ENCODE results near the gene NMNAT3.

Gene NMNAT3

DNA sequence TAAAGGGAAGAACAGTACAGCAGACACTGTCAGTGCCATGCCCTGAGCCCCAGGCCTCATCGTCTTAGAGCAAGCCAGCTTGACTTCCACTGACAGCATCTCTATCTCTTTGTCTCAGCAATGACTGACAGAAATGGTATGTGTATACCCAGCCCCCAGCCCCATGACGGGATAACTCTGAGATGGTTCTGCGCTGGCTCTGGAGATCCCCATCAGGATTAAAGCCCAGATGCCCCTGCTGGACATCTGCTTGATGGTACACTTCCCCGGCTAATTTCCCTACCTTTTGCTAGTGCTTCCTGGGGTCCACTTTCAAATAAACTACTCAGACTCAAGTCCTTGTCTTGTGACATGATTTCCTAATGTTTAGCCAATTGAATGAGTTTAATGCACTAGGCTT lies 7.6 kb downstream of the NMNAT3 start:
- H3K4me1 ChIP-seq (ENCODE audit: insufficient read depth, low read length): peaks cover 4% of the 10 kb centered on the region
- H3K4me3 ChIP-seq (ENCODE audit: low read length): no peak overlapping the region
- H3K36me3 ChIP-seq (ENCODE audit: insufficient read depth, low read length): no peaks in the 10 kb centered on the region
- no peaks in the 10 kb centered on the region for H3K9me3 ChIP-seq (ENCODE audit: low read length)
- H2AFZ ChIP-seq (ENCODE audit: low read depth, low read length): no peak overlapping the region
- peaks cover 26% of the 10 kb centered on the region for H3K27me3 ChIP-seq (ENCODE audit: insufficient read depth, low read length)

DNA sequence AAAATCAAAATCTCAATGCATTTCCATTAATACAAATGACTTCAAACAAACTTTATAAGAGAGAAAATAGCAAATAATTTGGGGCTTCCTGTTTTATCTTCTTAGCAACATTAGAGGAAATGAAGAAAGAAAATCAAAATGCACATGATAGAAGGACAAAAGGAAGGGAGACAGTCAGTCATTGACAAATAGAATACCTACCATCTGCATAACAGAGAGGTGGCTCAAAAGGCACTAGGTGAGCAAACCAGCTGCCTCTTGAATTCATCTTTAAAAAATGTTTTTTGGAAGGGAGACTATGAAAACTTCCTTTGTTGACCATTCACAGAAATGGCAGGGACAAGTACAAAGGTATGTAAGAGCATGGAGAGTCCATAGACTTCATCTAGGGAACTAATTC lies 9.4 kb downstream of the NMNAT3 start:
- H3K27me3 ChIP-seq (ENCODE audit: insufficient read depth, low read length): peaks cover 25% of the 10 kb centered on the region
- no peaks in the 10 kb centered on the region for H3K9me3 ChIP-seq (ENCODE audit: low read length)
- no peaks in the 10 kb centered on the region for H3K36me3 ChIP-seq (ENCODE audit: insufficient read depth, low read length)
- H3K4me1 ChIP-seq (ENCODE audit: insufficient read depth, low read length): no peaks in the 10 kb centered on the region
- no peak overlapping the region for H3K4me3 ChIP-seq (ENCODE audit: low read length)
- H2AFZ ChIP-seq (ENCODE audit: low read depth, low read length): no peak overlapping the region

DNA sequence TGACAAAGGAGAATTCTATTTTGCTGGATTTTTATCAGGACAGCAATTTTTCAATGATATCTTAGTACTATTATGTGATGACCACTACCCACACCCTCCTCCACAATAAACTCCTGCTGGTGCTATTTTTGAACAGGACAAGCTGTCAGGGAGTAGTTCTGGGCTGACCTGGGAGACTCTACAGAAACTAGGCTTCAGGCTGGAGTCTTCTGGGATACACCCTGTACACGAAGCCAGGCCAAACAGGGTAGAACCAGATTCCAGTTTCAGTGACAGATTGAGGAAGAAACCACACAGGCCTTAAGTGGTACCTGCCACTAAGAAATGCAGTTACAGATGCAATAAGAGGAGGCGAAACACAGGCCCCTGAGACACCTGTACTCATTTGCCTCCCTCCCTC lies 12.8 kb downstream of the NMNAT3 start:
- Histone ChIP-seq H3K27me3 (ENCODE audit: insufficient read depth, low read length) (peaks cover 6% of the 10 kb centered on the region), H3K4me3 (ENCODE audit: low read length) (no peak overlapping the region), H3K4me1 (ENCODE audit: insufficient read depth, low read length) (no peaks in the 10 kb centered on the region), H3K9me3 (ENCODE audit: low read length) (no peaks in the 10 kb centered on the region), H3K36me3 (ENCODE audit: insufficient read depth, low read length) (no peaks in the 10 kb centered on the region), H2AFZ (ENCODE audit: low read depth, low read length) (no peak overlapping the region)

GRCh38 chr3:139660269-139660668 lies 17.5 kb downstream of the NMNAT3 start:
- no peak overlapping the region for H3K4me3 ChIP-seq (ENCODE audit: low read length)
- H3K36me3 ChIP-seq (ENCODE audit: insufficient read depth, low read length): no peaks in the 10 kb centered on the region
- no peaks in the 10 kb centered on the region for H3K9me3 ChIP-seq (ENCODE audit: low read length)
- H3K4me1 ChIP-seq (ENCODE audit: insufficient read depth, low read length): no peaks in the 10 kb centered on the region
- no peak overlapping the region for H2AFZ ChIP-seq (ENCODE audit: low read depth, low read length)
- H3K27me3 ChIP-seq (ENCODE audit: insufficient read depth, low read length): peaks cover 3% of the 10 kb centered on the region

DNA sequence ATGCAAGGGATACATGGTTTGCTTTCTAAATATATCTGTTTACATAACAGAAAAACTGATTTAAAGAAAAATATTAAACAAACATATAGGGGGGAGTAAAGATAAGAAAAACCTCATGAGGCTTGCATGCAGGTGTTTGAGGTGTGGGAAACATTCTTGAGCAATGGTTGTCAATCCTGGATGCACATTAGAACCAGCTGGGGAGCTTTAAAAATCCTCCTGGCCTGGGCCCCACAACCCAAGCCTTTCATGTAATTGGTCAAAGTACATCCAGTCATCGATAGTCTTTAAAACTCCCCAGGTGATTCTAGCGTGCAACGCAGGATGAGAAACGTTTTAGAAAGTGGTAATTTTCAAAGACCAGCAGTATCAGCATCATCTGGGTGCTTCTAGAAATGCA lies 18.3 kb downstream of the NMNAT3 start:
- Histone ChIP-seq H3K9me3 (ENCODE audit: low read length) (no peaks in the 10 kb centered on the region), H2AFZ (ENCODE audit: low read depth, low read length) (no peak overlapping the region), H3K27me3 (ENCODE audit: insufficient read depth, low read length) (peaks cover 3% of the 10 kb centered on the region), H3K4me1 (ENCODE audit: insufficient read depth, low read length) (no peaks in the 10 kb centered on the region), H3K36me3 (ENCODE audit: insufficient read depth, low read length) (no peaks in the 10 kb centered on the region), H3K4me3 (ENCODE audit: low read length) (no peak overlapping the region)

GRCh38 chr3:139657936-139658335 lies 19.8 kb downstream of the NMNAT3 start:
- Histone ChIP-seq H2AFZ (ENCODE audit: low read depth, low read length) (no peak overlapping the region), H3K36me3 (ENCODE audit: insufficient read depth, low read length) (no peaks in the 10 kb centered on the region), H3K4me3 (ENCODE audit: low read length) (no peak overlapping the region), H3K4me1 (ENCODE audit: insufficient read depth, low read length) (no peaks in the 10 kb centered on the region), H3K9me3 (ENCODE audit: low read length) (no peaks in the 10 kb centered on the region), H3K27me3 (ENCODE audit: insufficient read depth, low read length) (no peaks in the 10 kb centered on the region)

DNA sequence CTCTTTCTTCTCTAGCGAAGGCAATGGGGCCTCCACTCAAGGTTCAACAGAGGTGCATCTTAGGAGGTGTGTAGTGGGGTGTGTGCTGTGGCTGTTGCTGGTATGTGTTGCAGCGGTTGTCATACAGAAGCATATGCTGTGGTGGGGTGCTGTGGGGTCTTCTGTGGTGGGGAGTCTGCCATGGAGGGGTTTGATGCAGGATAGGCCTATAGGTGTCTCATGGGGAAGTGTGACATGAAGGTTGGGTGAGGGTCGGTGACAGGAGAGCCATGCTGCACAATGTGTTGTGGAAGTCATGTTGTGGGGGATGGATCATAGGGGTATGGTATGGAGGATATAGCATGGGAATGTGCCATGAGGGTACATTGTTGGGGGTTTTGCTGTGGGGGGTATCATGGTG lies 20.3 kb downstream of the NMNAT3 start:
- H3K4me3 ChIP-seq (ENCODE audit: low read length): no peak overlapping the region
- no peaks in the 10 kb centered on the region for H3K4me1 ChIP-seq (ENCODE audit: insufficient read depth, low read length)
- H2AFZ ChIP-seq (ENCODE audit: low read depth, low read length): no peak overlapping the region
- H3K9me3 ChIP-seq (ENCODE audit: low read length): no peaks in the 10 kb centered on the region
- H3K27me3 ChIP-seq (ENCODE audit: insufficient read depth, low read length): no peaks in the 10 kb centered on the region
- H3K36me3 ChIP-seq (ENCODE audit: insufficient read depth, low read length): no peaks in the 10 kb centered on the region

GRCh38 chr3:139655909-139656595 lies 21.7 kb downstream of the NMNAT3 start:
- Histone ChIP-seq H3K36me3 (ENCODE audit: insufficient read depth, low read length) (no peaks in the 10 kb centered on the region), H3K4me3 (ENCODE audit: low read length) (no peak overlapping the region), H3K27me3 (ENCODE audit: insufficient read depth, low read length) (no peaks in the 10 kb centered on the region), H2AFZ (ENCODE audit: low read depth, low read length) (no peak overlapping the region), H3K4me1 (ENCODE audit: insufficient read depth, low read length) (no peaks in the 10 kb centered on the region), H3K9me3 (ENCODE audit: low read length) (no peaks in the 10 kb centered on the region)

DNA sequence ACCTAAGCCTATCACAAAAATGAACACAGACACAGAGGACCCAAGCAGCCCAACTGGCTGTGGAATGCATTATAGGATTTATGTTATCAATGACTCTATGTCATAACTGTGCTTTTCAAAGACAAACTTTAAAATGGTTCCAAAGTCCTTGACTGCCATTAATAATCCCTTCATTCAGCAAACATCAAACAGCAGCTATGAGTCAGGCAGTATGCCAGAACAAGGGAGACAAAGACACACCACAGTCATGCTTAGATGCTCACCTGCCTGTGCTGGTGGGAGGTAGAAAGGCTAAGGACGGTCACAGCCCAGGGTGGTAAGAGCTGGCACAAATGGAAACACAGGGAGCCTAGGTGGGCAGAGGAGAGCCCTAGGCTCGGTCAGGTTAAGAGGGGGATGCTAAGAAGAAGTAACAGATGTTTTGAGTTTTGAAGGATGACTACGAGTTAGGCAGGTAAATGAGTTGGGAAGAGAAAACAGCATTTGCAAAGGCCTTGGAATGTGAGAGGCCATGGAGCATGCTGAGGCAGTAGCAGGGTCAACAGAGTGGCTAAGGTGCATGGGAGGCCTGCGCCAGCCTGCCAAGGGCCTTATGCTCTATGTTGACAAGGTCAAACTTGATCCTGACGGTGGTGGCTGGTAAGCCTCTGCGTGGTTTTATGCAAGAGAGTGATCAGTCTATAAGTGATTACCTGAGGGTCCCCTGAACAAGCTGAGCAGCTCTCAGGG lies 23.0 kb downstream of the NMNAT3 start:
- no peaks in the 10 kb centered on the region for H3K4me1 ChIP-seq (ENCODE audit: insufficient read depth, low read length)
- no peak overlapping the region for H3K4me3 ChIP-seq (ENCODE audit: low read length)
- no peaks in the 10 kb centered on the region for H3K9me3 ChIP-seq (ENCODE audit: low read length)
- no peaks in the 10 kb centered on the region for H3K36me3 ChIP-seq (ENCODE audit: insufficient read depth, low read length)
- H2AFZ ChIP-seq (ENCODE audit: low read depth, low read length): no peak overlapping the region
- H3K27me3 ChIP-seq (ENCODE audit: insufficient read depth, low read length): no peaks in the 10 kb centered on the region

- Histone ChIP-seq H3K4me1 (ENCODE audit: insufficient read depth, low read length) (no peaks in the 10 kb centered on the region), H3K27me3 (ENCODE audit: insufficient read depth, low read length) (no peaks in the 10 kb centered on the region), H2AFZ (ENCODE audit: low read depth, low read length) (no peak overlapping the region), H3K4me3 (ENCODE audit: low read length) (no peak overlapping the region), H3K36me3 (ENCODE audit: insufficient read depth, low read length) (no peaks in the 10 kb centered on the region), H3K9me3 (ENCODE audit: low read length) (no peaks in the 10 kb centered on the region)
These were observed 24.2 kb downstream of the NMNAT3 start for GRCh38 chr3:139653582-139653981.

DNA sequence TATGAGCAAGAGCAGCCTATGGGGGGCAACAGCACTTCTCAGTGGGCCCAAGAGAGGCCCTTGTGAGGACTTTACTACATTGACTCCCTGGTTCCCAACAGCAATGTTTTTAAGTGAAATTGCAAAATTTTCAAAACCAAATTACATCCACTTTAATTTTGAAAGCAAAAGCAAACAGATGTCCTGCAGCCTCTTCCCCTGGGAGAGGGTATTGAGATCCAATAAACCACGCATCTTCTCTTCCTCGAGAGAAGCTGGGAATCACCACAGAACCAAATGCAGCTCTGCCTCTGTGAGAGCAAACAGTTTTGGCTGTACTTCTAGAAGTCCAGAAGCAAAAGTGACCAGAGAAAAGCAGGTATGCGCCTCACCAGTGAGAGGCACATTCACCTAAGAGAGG lies 25.2 kb downstream of the NMNAT3 start:
- H2AFZ ChIP-seq (ENCODE audit: low read depth, low read length): no peak overlapping the region
- H3K4me1 ChIP-seq (ENCODE audit: insufficient read depth, low read length): no peaks in the 10 kb centered on the region
- H3K36me3 ChIP-seq (ENCODE audit: insufficient read depth, low read length): no peaks in the 10 kb centered on the region
- H3K4me3 ChIP-seq (ENCODE audit: low read length): no peak overlapping the region
- H3K27me3 ChIP-seq (ENCODE audit: insufficient read depth, low read length): no peaks in the 10 kb centered on the region
- no peaks in the 10 kb centered on the region for H3K9me3 ChIP-seq (ENCODE audit: low read length)

GRCh38 chr3:139647866-139648435 lies 29.8 kb downstream of the NMNAT3 start:
- Histone ChIP-seq H3K36me3 (ENCODE audit: insufficient read depth, low read length) (no peaks in the 10 kb centered on the region), H3K4me3 (ENCODE audit: low read length) (no peak overlapping the region), H2AFZ (ENCODE audit: low read depth, low read length) (no peak overlapping the region), H3K9me3 (ENCODE audit: low read length) (no peaks in the 10 kb centered on the region), H3K27me3 (ENCODE audit: insufficient read depth, low read length) (no peaks in the 10 kb centered on the region), H3K4me1 (ENCODE audit: insufficient read depth, low read length) (no peaks in the 10 kb centered on the region)

DNA sequence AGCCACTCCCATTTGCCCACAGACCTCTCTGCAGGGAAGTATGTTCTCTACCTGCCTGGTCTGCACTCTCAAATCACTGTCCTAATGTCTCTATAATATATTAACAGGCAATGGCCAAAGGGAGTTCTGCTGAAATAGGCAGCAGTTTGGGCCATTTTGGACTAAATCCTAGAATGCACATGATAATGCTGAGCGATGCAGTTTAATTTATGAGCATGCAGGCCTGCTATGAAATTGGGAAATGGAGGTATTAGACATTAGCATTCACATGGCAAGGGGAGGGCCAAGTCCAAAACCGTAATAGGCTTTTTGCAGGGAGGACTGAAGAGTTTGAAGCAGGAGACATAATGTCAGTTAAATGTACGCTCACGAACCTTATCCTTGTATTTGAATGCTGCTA lies 31.3 kb downstream of the NMNAT3 start:
- H2AFZ ChIP-seq (ENCODE audit: low read depth, low read length): no peak overlapping the region
- H3K4me1 ChIP-seq (ENCODE audit: insufficient read depth, low read length): no peaks in the 10 kb centered on the region
- H3K9me3 ChIP-seq (ENCODE audit: low read length): no peaks in the 10 kb centered on the region
- no peaks in the 10 kb centered on the region for H3K36me3 ChIP-seq (ENCODE audit: insufficient read depth, low read length)
- H3K4me3 ChIP-seq (ENCODE audit: low read length): no peak overlapping the region
- no peaks in the 10 kb centered on the region for H3K27me3 ChIP-seq (ENCODE audit: insufficient read depth, low read length)

Data from neuron (in vitro differentiated cells).